Stimulated activated CD4-positive, alpha-beta T cell treated with anti-CD3 and anti-CD28 coated beads, TNF-alpha, amount 100 ng/mL, for 4 hours (primary cell): ENCODE results near the gene POLR3A.

Experiments
- DNase-seq, 3 experiments: peaks; one replicate each; pipeline ENCODE4 v3.0.0-alpha.2; 2020; ENCODE audit warnings: low read depth in 3 of 3

POLR3A gene

DNA sequence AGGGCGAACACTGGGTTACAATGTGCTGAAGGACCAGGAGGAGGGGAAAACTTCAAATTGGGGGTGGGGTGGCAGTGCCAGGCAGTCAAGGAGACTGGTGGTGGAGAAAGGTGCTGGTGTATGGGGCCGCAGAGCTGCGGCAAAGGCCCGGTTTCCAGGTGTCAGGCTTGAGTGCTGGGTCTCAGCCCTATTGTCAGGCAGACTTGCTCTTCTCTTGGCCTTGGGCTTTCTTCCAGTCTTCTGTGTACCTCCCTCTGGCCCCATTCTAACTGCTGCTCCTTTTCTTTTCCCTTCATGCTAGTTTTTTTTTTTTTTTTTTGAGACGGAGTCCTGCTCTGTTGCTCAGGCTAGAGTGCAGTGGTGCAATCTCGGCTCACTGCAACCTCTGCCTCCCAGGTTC, 51.0 kb downstream of the POLR3A start:
- DNase-seq = no peak

GRCh38 chr10:77977934-77978333, 51.4 kb downstream of the POLR3A start:
- DNase-seq = no peak

DNA sequence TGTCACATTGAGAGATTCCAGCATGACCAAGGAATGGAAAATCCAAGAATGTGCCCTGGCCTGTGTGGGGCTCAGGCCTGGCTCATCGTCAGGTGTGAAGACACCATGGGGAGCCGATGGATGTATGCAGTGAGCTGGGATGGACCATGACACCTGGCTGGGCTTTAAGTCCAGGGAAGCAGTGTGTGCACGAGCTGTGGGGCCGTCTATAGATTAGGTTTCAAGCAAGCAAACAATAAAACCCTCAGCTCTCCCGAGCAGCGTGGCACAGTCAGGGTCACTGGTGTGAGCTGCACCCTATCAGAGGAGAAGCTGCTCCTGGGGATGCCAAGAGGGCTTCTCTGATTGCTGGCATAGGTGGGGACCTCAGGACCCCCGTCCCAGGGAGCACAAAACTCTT, 52.3 kb downstream of the POLR3A start:
- DNase-seq = no peak

DNA sequence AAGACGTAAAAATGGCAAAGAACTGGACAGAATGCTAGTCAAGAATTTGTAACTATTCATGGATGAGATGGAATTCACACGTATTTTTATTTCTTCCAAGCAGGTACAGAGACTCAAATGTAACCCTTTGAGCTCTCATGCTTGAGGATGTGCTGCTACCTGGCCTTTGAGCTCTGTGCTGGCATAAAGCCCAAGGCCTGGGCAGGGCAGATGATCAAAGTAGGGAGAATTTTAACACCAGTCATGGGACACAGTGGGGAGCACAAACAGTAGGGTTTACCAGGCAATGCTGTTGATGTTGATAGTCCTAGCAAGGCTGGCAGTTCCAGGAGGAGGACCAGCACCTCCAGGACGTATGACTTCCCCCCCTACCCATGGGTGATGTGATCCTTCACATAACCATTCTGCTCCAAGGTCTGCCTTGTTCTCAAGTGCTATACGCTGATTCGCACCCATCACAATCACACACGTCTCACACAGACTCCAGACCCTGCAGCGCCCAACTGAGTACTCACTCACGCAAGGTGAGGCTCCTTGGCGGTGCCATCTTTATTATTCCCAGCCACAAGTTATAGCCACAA, 54.1 kb downstream of the POLR3A start:
- no peak for DNase-seq

- DNase-seq = no peak
Observed at GRCh38 chr10:77974396-77975074, 54.8 kb downstream of the POLR3A start.

DNA sequence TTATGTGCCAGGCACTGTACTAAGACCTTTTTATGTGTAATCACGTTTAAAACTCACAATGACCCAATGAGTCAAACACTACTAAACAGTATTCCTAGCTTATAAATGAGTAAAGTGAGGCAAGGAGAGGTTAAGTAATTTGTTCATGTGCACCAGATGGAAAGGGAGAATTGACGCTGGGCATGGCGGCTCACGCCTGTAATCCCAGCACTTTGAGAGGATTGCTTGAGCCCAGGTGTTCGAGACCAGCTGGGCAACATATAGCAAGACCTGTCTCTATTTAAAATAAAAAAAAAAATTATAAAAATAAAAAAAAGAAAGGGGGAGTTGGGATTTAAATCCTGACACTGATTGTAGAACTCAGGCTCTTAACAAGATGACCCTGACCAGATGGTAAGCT, 56.0 kb downstream of the POLR3A start:
- no peak for DNase-seq

DNA sequence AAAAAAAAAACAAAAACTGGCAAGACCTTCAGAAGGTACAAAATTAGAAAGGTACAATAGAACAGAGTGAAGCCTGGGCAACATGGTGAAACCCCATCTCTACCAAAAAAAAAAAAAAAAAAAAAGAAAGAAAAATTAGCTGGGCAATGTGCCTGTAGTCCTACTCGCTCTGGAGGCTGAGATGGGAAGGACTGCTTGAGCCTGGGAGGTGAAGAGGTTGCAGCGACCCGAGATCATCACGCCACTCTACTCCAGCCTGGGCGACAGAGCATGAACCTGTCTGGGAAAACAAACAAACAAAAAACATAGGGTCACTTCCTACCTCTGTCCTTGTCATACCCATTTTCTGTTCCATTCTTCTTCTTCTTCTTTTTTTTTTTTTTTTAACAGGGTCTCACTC, 57.2 kb downstream of the POLR3A start:
- no peak for DNase-seq

- DNase-seq = no peak
Observed at GRCh38 chr10:77971804-77972144, 57.5 kb downstream of the POLR3A start.

DNA sequence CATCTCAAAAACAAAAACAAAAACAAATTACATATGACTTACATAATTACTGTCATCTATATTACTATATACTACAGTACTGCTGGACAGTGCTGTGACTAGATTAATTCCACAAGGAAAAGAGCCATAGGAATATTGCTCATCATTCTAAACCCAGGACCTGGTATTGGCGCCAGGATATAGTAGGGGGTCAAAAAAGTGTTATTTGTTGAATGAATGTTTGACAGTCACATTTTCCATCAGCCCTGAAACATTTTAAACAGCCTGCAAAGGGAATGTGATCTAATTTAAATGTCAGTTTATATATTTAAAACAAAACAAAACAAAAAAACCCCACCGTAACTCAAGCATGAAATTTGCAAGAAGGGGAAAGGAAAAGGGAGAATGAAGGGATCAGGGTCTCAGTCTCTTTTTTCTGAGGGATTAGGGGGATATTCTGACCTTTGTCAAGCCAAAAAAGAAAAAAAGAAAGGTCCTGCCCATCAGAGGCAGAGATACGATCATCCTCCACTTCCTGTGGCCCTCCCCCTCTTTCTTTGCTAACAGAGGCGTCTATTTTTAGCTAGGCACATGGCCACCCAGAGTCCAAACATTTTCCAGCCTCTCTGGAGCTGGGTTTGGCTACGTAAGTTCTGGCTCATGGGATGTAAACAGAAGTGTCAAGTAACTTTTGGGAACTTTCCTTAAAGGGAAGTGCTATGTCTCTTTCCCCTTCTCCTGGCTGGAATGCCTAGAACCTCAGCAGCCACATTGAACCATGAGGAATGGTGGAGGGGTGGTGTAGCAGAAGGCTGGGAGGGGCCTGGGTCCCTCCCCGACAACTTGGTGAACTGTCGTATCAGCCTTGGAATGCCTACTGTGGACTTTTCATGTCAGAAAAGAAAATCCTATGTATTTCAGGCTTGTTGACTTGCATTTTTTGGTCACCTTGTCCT, 58.2 kb downstream of the POLR3A start:
- DNase-seq = no peak

DNA sequence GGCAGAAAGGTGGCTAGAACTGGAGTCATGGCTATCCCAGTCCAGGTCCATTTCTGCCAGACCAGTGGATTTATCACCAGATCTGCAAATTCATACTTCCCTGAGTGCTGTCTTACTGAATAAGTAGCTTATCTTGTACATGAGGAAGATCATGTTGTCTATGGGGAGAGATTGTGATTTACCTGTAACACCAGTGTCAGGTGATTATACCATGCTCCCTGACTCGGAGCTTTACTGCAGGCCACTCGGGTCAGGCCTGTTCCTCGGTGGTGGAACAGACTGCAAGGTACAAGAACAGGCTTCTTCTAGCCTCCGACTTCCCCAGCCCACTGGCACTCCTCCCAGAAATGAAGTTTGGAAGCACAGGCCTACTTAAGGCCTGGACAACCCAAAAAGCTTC, 60.2 kb downstream of the POLR3A start:
- DNase-seq = no peak

DNA sequence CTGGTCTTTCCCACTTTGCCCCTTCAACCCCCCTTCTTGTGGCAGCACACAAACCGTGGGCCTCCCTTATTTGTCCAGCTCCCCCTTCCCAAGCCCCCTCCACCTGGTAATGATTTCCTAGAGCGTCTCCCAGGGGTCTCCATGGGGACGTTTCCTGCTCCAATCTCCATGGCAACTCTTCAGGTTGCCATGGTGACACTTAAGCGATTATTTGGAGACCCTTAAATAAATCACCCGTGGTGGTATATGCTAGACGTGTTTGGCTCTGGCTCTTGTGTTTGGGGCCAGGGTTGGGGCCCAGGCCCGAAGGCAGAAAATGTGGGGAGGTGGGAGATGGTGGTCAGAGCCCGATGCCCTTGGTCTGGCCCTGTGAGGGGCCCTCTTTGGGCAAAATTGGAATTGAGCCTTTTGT, 61.7 kb downstream of the POLR3A start:
- no peak for DNase-seq

- DNase-seq = no peak
Observed at GRCh38 chr10:77965294-77965693, 64.0 kb downstream of the POLR3A start.

DNA sequence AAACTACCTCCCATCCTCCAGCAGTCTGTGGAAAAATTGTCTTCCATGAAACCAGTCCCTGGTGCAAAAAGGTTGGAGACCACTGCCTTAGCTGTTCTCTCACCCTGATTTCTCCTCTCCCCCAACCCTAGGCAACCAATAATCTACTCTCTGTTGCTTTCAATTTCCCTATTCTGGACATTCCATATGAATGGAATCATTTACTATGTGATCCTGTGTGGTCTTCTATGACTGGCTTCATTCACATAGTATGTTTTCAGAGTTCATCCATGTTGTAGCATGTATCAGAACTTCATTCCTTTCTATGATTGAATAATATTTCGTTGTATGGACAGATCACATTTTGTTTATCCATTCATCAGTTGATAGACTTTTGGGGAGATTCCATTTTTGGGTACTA, 64.5 kb downstream of the POLR3A start:
- no peak for DNase-seq

GRCh38 chr10:77963901-77964300, 65.4 kb downstream of the POLR3A start:
- DNase-seq = no peak

GRCh38 chr10:77962350-77963146, 66.8 kb downstream of the POLR3A start:
- no peak for DNase-seq

- DNase-seq = no peak
Observed at GRCh38 chr10:77961668-77962067, 67.6 kb downstream of the POLR3A start.

- no peak for DNase-seq
Observed at GRCh38 chr10:77960829-77961329, 68.4 kb downstream of the POLR3A start.

GRCh38 chr10:77959887-77960455, 69.3 kb downstream of the POLR3A start:
- no peak for DNase-seq

- DNase-seq = no peak
Observed at GRCh38 chr10:77959384-77959783, 69.9 kb downstream of the POLR3A start.

GRCh38 chr10:77955136-77955535, 74.2 kb downstream of the POLR3A start:
- DNase-seq = no peak

DNA sequence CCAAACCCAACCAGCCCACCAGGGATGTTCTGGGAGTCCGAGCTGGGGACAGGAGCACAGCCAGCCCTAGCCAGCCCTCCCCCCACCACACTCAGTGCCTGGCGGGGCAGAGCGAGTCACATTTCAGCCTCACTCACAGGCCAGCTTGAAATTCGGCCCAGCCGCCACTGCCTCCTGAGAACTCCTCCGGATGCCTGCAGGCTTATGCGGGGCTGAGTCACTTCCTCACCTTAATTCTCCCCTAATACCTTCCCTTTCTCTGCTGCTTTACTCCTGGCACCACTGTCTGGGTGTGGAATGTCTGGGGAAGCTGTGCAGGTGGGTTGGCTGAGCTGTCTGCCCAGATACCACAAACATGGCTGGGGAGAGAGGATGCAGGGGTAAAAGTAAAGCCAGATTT, 80.1 kb downstream of the POLR3A start:
- no peak for DNase-seq

DNA sequence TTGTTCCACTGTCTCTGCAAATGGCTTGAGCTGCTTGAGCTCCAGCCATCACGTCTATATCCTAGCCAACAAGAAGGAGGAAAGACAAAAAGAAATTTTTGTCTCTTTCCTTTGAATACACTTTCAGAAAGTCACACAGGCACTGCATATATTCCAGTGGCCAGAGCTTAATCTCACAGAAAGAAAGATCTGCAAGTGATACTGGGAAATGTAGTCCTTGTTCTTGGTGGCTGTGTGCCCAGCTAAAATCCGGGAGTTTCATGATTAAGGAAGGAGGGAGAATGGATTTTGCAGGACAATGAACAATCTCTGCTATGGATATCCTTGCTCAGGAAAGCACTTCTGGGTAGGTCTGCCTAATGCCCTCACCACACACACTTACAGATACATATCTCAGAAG, 83.2 kb downstream of the POLR3A start:
- DNase-seq = no peak
